Hepatocyte (in vitro differentiated cells): ENCODE results near the gene LNX1.

Experiments used
- CTCF ChIP-seq: fragments of 200-600 bp; sonication (generic); IDR thresholded peaks from 2 replicates; pipeline ENCODE4 v1.5.1; 2016; ENCODE audit warnings: antibody characterized with exemption, mild to moderate bottlenecking; ENCODE audit not compliant: poor library complexity
- EZH2 ChIP-seq: fragments of 200-600 bp; sonication (generic); IDR thresholded peaks from 2 replicates; pipeline ENCODE4 v1.6.1; 2016; ENCODE audit warnings: antibody characterized with exemption, mild to moderate bottlenecking, borderline replicate concordance

GRCh38 chr4:53592686-53593501 lies 1.6 kb upstream of the LNX1 start:
- TF ChIP-seq CTCF (no peak), EZH2 (no peak)
